NCI-H748 (cell line): ENCODE results near the gene PRSS53.

ENCODE experiments used
- DNase-seq: peaks from one replicate; lab custom pipeline; 2025; ENCODE audit not compliant: unreplicated experiment; lab: John Stamatoyannopoulos, UW

PRSS53 gene

DNA sequence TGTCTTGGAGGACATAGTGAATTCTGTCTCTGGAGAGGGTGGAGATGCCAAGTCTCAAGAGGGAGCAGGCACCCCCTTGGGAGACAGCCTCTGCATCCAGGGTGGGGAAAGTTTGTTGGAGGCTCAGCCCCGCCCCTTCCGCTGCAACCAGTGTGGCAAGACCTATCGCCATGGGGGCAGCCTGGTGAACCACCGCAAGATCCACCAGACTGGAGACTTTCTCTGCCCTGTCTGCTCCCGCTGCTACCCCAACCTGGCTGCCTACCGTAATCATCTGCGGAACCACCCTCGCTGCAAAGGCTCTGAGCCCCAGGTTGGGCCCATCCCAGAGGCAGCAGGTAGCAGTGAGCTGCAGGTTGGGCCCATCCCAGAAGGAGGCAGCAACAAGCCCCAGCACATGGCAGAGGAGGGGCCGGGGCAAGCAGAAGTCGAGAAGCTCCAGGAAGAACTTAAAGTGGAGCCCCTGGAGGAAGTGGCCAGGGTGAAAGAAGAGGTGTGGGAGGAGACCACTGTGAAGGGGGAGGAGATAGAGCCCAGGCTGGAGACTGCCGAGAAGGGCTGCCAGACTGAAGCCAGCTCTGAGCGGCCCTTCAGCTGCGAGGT, 9.3 kb downstream of the PRSS53 start:
- DNase-seq, result no peak

- DNase-seq, result no peak
These were observed 10.0 kb downstream of the PRSS53 start for GRCh38 chr16:31078597-31079341.

GRCh38 chr16:31077592-31078396, 10.9 kb downstream of the PRSS53 start:
- no peak for DNase-seq

GRCh38 chr16:31077024-31077423, 11.7 kb downstream of the PRSS53 start:
- no peak for DNase-seq

GRCh38 chr16:31076319-31076718, 12.4 kb downstream of the PRSS53 start:
- DNase-seq, result no peak

DNA sequence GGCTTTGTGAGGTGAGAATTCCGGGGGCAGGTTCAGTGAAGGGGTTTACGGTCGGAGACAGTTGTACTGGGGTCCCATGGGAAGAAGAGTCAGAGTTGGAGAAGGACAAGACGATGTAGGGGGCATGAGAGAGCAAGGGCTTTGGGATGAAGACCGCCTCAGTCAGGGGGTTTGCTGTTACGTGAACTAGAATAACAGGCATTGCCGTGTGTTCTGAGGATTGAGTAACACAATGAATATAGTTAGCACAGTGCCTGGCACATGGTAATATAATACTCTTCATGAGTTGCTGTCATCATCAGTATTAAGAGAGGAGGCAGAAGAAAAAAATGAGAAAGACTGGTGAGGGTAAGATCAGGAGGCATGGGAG, 13.9 kb downstream of the PRSS53 start:
- DNase-seq, result no peak

GRCh38 chr16:31073970-31074813, 14.6 kb downstream of the PRSS53 start, which contains the start of the genes ZNF646 and ZNF668:
TSS of gene ZNF646 (plus strand) at chr16:31074422. CDS start at chr16:31076325, 1,903 bp downstream.
TSS of gene ZNF668 (minus strand) at chr16:31074240. CDS start at chr16:31064459, 9,781 bp downstream.
- peak; percentile 99 for DNase-seq

DNA sequence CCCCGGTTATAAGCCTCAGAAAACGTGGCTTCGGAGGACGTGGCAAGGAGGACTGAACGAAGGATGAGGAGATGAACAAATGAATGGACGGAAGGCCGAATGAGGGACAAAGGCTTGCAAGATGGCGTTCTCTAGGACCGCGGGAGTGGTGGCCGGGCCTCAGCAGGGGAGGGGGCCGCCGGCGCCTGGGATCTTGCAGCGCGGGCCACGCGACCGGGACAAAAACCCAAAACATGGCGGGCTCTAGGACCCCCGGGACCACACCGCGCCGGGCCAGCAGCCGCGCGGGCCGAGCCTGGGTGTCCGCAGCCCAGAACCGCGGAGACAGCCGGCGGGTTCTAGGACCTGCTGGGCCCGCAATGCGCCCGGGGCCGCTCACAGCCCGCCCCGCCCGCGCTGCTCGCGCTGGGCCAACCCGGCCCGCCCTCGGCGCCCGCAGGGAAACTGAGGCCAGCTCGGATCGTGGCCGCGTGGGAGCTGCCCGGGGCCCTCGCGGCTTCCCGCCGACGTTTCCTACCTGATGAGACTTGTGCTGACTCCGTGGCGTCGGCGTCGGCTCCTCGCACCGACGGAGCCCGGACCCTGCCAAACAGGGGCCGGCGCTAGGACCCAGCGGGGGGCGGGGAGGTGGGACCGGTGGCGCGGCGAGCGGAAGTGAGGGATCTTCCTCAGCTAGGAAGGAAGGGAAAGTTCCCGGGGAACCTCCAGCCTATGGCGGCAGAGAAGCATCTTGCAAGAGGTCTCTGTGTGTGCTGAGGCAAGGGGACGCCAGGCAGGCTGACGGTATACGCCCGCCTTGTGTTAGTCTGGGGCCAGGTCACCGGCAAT, 15.4 kb downstream of the PRSS53 start:
- peak; percentile 85 for DNase-seq

- DNase-seq, result peak; percentile 35
These were observed 16.1 kb downstream of the PRSS53 start for GRCh38 chr16:31072540-31073141.

GRCh38 chr16:31071861-31072260, 16.9 kb downstream of the PRSS53 start:
- peak; percentile 10 for DNase-seq

DNA sequence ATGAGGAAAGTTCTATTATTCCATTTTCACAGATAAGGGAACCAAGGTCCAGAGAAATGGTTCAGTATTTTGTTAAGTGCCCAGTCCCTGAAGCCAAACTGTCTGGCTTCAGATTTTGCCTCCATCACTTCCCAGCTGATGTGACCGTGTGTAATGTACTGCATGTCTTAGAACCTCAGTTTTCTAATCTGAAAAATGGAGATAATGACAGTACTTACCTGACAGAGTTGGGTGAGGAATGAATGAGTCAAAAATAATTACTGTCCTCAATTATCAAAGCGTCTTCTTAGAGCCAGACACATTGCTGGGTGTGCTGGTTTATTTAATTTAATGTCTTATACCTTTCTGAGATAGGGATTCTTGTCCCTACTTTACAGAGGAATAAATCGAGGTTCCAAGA, 21.4 kb downstream of the PRSS53 start:
- DNase-seq, result no peak

- DNase-seq, result no peak
These were observed 23.8 kb downstream of the PRSS53 start for GRCh38 chr16:31064882-31065461.

- DNase-seq, result no peak
These were observed 24.7 kb downstream of the PRSS53 start for GRCh38 chr16:31063843-31064611.

DNA sequence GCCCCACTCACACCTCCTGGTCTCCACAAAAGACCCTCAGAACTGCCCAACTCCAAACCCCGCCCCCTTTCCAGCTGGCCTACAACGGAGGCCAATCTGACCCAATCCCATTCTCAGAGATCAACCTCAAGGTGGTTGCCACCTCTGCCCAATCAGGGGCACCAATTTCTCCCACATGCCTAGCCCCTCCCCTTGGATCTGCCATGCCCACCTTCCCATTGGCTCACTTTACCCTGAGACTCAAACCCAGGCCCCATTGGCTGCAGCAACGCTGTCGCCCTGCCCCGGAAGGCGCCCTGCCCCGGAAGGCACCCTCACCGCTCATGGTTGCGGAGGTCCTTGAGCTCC, 25.3 kb downstream of the PRSS53 start:
- DNase-seq, result no peak

GRCh38 chr16:31061813-31062440, 26.8 kb downstream of the PRSS53 start:
- DNase-seq, result no peak

DNA sequence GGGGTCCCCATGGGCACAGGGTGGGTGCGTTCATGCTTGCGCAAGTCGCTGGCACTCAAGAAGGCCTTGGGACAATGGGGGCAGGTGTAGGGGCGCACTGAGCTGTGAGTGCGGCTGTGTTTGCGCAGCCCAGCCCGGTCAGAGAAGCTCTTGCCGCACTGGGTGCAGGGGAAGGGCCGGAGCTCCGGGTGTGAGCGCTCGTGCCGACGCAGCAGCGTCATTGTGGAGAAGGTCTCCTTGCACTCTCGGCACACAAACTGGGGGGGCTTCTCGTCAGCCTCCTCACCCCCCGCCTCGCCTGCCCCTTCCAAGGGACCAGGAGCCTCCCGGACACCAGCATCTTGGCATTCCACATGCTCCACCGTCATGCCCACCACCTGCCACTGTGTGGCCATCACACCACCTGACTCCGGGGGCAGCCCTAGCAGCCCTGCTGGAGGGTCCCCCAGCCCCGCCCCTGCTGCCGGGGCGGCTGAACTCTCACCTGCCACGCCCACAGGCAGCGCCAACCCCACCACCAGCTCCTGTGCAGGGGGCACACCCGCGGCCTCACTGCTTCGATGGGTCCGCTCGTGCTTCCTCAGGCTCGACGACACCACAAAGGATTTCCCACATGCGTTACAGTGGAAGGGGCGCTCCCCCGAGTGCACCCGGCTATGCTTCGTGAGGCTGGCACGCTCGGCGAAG, 27.5 kb downstream of the PRSS53 start:
- no peak for DNase-seq

GRCh38 chr16:31055613-31056012, 33.1 kb downstream of the PRSS53 start:
- DNase-seq, result no peak

GRCh38 chr16:31052114-31052513, 36.6 kb downstream of the PRSS53 start:
- no peak for DNase-seq
